Spleen (tissue), 11 donors: ENCODE measurements around the gene SEMA3B. TPM values are rescaled to one million over a fixed set of nuclear protein-coding genes. Genes with fewer than 3 reads are reported as not detected.

Experiments
- DNase-seq: peaks from one replicate; pipeline ENCODE4 v3.0.0-alpha.2; 2020
- H3K27ac ChIP-seq, 8 donors: fragments of 200-600 bp; sonication (generic) in 7 of 8; 1 replicate in 4 of 8; 2 replicates in 4 of 8; pipeline versions ENCODE4 v1.5.0 to v1.8.0; 2016 to 2021; ENCODE audit warnings: inconsistent platforms in 4 of 8, mild to moderate bottlenecking in 4 of 8, moderate library complexity in 1 of 8
- H3K27me3 ChIP-seq, 7 donors: fragments of 200-600 bp; sonication (generic) in 6 of 7; replicated peaks in 1 of 7; 1 replicate in 4 of 7; 2 replicates in 3 of 7; pipeline versions ENCODE4 v1.5.0 to v1.8.0; 2016 to 2021; ENCODE audit warnings: inconsistent platforms in 3 of 7, mild to moderate bottlenecking in 1 of 7
- H3K36me3 ChIP-seq, 6 donors: fragments of 200-600 bp; sonication (generic) in 5 of 6; 1 replicate in 4 of 6; 2 replicates in 2 of 6; pipeline versions ENCODE4 v1.5.0 to v1.8.0; 2016 to 2021; ENCODE audit warnings: inconsistent platforms in 2 of 6
- H3K4me1 ChIP-seq, 6 donors: fragments of 200-600 bp; sonication (generic) in 5 of 6; 1 replicate in 3 of 6; 2 replicates in 3 of 6; pipeline versions ENCODE4 v1.5.0 to v1.8.0; 2016 to 2021; ENCODE audit warnings: inconsistent platforms in 3 of 6
- H3K4me3 ChIP-seq, 8 donors: fragments of 200-600 bp; sonication (generic) in 7 of 8; 1 replicate in 4 of 8; 2 replicates in 4 of 8; pipeline versions ENCODE4 v1.5.0 to v1.8.0; 2016 to 2021; ENCODE audit warnings: inconsistent platforms in 4 of 8, mild to moderate bottlenecking in 4 of 8, moderate library complexity in 2 of 8
- H3K9me3 ChIP-seq, 8 donors: fragments of 200-600 bp; sonication (generic) in 7 of 8; 1 replicate in 4 of 8; 2 replicates in 4 of 8; pipeline versions ENCODE4 v1.5.0 to v1.8.0; 2016 to 2021; ENCODE audit warnings: inconsistent platforms in 4 of 8
- POLR2A ChIP-seq, 3 donors: fragments of 450-650 bp; IDR thresholded peaks; one replicate each; pipeline ENCODE4 v1.5.1; 2017; ENCODE audit warnings: antibody characterized with exemption in 3 of 3, mild to moderate bottlenecking in 1 of 3
- POLR2AphosphoS5 ChIP-seq, 3 donors: sonication (generic); formaldehyde crosslinking; IDR thresholded peaks; one replicate each; pipeline ENCODE4 v1.5.1; 2017; ENCODE audit warnings: antibody characterized with exemption in 3 of 3
- WGBS, 5 donors: extraction: QIAGEN DNeasy Blood & Tissue Kit in 3 of 5; methylation state at CpG; one replicate each; pipeline versions ENCODE4 v1.1.5 to v1.1.7; 2013 to 2018; 5-methylcytosine and 5-hydroxymethylcytosine counted together
- intact Hi-C: fragments of 100-400 bp; cut with DNase I; formaldehyde crosslinking; loops from one replicate; pipeline ENCODE4 v1.15.0; 2023; ENCODE audit warnings: low total_unique reads
- polyA plus RNA-seq, 3 donors: library from polyadenylated mRNA; stranded (reverse); fragments of 200-250 nt; gene quantifications; one replicate each; pipeline ENCODE4 v1.2.1, GENCODE V29; 2013
- total RNA-seq, 7 donors: library from RNA; depleted of rRNA in 3 of 7; stranded (reverse); fragments of >200 nt in 3 of 7; fragmentation: NEBNext Ultra II Directional in 4 of 7; extraction: Animal tissue kit (Norgen Biotek cat#: 25700) in 4 of 7; gene quantifications; one replicate each; pipeline versions ENCODE4 v1.1.0 to v1.2.1, GENCODE V29; 2016 to 2021
- TF ChIP-seq, protein P1 (sequence below), 11 experiments: fragments of 200-600 bp in 7 of 11; fragments of 450-650 bp in 4 of 11; sonication (generic) in 4 of 11; IDR thresholded peaks in 8 of 11; conservative IDR thresholded peaks in 3 of 11; 1 replicate in 7 of 11; 2 replicates in 4 of 11; pipeline versions ENCODE4 v1.4.0 to v1.8.0; 2016 to 2021; ENCODE audit warnings: antibody characterized with exemption in 11 of 11, inconsistent platforms in 4 of 11, mild to moderate bottlenecking in 1 of 11
- donor health status: healthy with polysubstance abuse.
- donor health status: DM: no; HTN: no; CAD: no; lungs with moderate emphysema.
- donor health status: DM: no; HTN: no; CAD: no.
- donor health status: Bipolar disorder and iron deficiency.
- donor health status: healthy.
- donor health status: DM: no; HTN: no; CAD: no.
- donor health status: DM: yes; HTN: yes; CAD: no.

Gene SEMA3B
- total and polyA plus RNA-seq, 10 donors = 2.2 to 14.5 (median 4.0) TPM

DNA sequence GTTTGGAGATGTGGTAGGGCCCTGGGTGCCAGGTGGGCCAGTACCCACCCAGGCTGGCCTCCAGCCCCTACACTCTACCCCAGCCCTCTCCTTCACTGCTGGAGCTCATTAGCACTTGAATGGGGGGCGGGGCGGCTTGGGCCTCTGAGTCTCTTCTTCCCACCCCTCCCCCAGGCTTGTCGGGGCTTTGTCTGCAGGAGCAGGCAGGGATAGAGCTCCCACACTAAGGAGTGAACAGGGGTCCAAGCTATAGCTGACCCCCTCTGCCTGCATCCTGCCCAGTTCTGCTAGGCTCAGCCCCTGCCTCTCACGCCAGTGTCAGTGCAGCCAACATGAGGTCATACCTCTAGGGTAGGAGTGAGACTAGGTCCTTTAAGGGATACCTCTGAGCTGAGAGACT, 27.8 kb upstream of the SEMA3B start:
- intact Hi-C loops = no loop called here
- H3K27ac ChIP-seq = peak overlapping the region; percentile 88 to 99 (median 96)
- no peak for DNase-seq
- H3K4me3 ChIP-seq = peak overlapping the region in 2 of 8 donors; percentile 8 to 60
- peaks cover 80 to 84% (median 81%) of the 10 kb centered on the region in 6 donors for H3K4me1 ChIP-seq
- no peaks in the 10 kb centered on the region for H3K9me3 ChIP-seq
- WGBS, 5 donors = 59 to 92% (median 73%) methylated on average over 2 to 4 of the region's 4 CpGs
- H3K36me3 ChIP-seq = peaks cover 0 to 59% (median 17%) of the 10 kb centered on the region in 6 donors
- no peaks in the 10 kb centered on the region for H3K27me3 ChIP-seq
- TF ChIP-seq, protein P1, sequence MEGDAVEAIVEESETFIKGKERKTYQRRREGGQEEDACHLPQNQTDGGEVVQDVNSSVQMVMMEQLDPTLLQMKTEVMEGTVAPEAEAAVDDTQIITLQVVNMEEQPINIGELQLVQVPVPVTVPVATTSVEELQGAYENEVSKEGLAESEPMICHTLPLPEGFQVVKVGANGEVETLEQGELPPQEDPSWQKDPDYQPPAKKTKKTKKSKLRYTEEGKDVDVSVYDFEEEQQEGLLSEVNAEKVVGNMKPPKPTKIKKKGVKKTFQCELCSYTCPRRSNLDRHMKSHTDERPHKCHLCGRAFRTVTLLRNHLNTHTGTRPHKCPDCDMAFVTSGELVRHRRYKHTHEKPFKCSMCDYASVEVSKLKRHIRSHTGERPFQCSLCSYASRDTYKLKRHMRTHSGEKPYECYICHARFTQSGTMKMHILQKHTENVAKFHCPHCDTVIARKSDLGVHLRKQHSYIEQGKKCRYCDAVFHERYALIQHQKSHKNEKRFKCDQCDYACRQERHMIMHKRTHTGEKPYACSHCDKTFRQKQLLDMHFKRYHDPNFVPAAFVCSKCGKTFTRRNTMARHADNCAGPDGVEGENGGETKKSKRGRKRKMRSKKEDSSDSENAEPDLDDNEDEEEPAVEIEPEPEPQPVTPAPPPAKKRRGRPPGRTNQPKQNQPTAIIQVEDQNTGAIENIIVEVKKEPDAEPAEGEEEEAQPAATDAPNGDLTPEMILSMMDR (IDR thresholded peaks at IDR 0.05 in 8 of 11, conservative IDR thresholded peaks at IDR 0.05 in 3 of 11) = no peak

- TF ChIP-seq, protein P1 (IDR thresholded peaks at IDR 0.05 in 8 of 11, conservative IDR thresholded peaks at IDR 0.05 in 3 of 11) = no peak
- TF ChIP-seq POLR2A (IDR thresholded peaks at IDR 0.05) (no peak), POLR2AphosphoS5 (IDR thresholded peaks at IDR 0.05) (no peak)
- Histone ChIP-seq H3K36me3 (peaks cover 0 to 62% (median 17%) of the 10 kb centered on the region in 6 donors), H3K9me3 (no peaks in the 10 kb centered on the region), H3K4me3 (peak overlapping the region in 4 of 8 donors; percentile 8 to 60 (median 24)), H3K27ac (peak overlapping the region; percentile 88 to 99 (median 96)), H3K4me1 (peaks cover 86 to 91% (median 88%) of the 10 kb centered on the region in 6 donors), H3K27me3 (no peaks in the 10 kb centered on the region)
- intact Hi-C loops = no loop called here
- DNase-seq = peak; percentile 77
- WGBS, 5 donors = 32 to 55% (median 38%) methylated on average over 4 to 7 of the region's 7 CpGs
These were observed 27.1 kb upstream of the SEMA3B start for GRCh38 chr3:50241713-50242380.

DNA sequence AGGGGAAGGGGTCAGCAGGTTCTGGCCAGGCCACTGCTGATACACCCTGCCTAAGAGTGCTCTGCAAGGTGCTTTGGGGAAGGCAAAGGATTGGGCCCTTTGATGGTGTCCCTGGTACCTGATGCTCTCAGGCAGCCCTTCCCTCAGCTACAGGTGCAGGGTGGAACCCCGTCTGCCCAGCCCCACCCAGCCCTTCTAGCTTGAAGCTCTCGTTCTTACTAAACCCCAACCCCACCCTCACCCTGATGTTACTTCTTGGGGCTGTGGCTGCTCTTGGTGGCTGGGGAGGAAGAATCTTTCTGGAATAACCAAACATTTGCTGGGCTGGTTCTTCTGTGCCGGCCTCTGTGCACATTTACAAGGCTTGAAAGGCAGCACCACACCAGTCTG, 26.6 kb upstream of the SEMA3B start:
- DNase-seq = no peak
- TF ChIP-seq POLR2A (IDR thresholded peaks at IDR 0.05) = no peak
- no peak for TF ChIP-seq POLR2AphosphoS5 (IDR thresholded peaks at IDR 0.05)
- TF ChIP-seq, protein P1 (IDR thresholded peaks at IDR 0.05 in 8 of 11, conservative IDR thresholded peaks at IDR 0.05 in 3 of 11) = no peak
- WGBS, 5 donors = 3 to 24% (median 15%) methylated on average over 3 of the region's 3 CpGs
- intact Hi-C loops = no loop called here
- Histone ChIP-seq H3K9me3 (no peaks in the 10 kb centered on the region), H3K4me1 (peaks cover 92 to 96% (median 94%) of the 10 kb centered on the region in 6 donors), H3K36me3 (peaks cover 0 to 68% (median 18%) of the 10 kb centered on the region in 6 donors), H3K4me3 (peak overlapping the region in 4 of 8 donors; percentile 8 to 60 (median 24)), H3K27ac (peak overlapping the region; percentile 88 to 99 (median 96)), H3K27me3 (no peaks in the 10 kb centered on the region)

DNA sequence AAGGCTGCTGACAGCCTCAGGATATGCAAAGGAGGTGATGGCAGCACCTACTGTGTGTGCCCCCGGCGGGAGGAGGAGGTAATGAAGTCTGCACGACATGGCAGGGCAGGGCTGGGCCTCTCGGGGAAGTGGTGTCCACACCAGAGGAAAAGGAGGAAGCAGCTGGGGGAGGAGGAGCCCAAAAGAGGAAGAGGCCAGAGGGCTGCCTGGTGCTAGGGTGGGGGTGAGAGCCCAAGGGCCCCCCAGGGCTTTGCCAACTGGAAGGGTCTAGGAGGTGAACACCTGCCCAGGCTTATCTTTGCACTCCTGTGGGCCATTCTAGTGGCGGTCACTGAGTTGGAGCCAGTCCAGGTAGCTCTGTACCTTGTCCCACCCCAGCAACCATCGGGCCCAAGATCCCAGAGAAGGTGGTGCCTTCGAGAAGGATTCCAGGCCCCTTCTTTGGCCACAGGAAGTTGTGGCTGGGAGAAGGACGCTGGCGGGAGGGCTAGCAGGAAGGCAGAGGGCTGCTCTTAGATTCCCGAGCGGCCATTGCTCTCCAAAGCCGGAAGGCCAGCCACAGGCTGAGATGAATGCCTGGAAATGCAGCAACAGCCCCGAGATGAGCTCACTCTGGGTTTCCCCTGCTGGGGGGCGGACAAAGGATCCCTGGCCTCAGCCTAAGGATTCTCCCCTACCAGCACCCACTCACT, 25.9 kb upstream of the SEMA3B start:
- peak; percentile 97 for DNase-seq
- Histone ChIP-seq H3K36me3 (peaks cover 0 to 74% (median 20%) of the 10 kb centered on the region in 6 donors), H3K4me3 (peak overlapping the region in 5 of 8 donors; percentile 4 to 60 (median 23)), H3K27ac (peak overlapping the region; percentile 88 to 99 (median 96)), H3K9me3 (no peaks in the 10 kb centered on the region), H3K27me3 (no peaks in the 10 kb centered on the region), H3K4me1 (peaks cover 98 to 100% (median 100%) of the 10 kb centered on the region in 6 donors)
- 5 to 14% (median 6%) methylated on average over 6 to 14 of the region's 14 CpGs for WGBS, 5 donors
- TF ChIP-seq POLR2A (IDR thresholded peaks at IDR 0.05) = no peak
- TF ChIP-seq, protein P1 (IDR thresholded peaks at IDR 0.05 in 8 of 11, conservative IDR thresholded peaks at IDR 0.05 in 3 of 11) = peak in 8 of 11 experiments; percentile 23 to 80 (median 56)
- TF ChIP-seq POLR2AphosphoS5 (IDR thresholded peaks at IDR 0.05) = peak; percentile 70 to 81 (median 80)
- intact Hi-C loops = no loop called here
